Astrocyte (in vitro differentiated cells and primary cell): ENCODE data around the gene PARP9. TPM values are rescaled to one million over a fixed set of nuclear protein-coding genes. Genes with fewer than 3 reads are reported as not detected.
"Not testable (repeated sequence)": the region's sequence is repeated elsewhere in the genome, so short reads cannot be mapped to it uniquely, and the experiment has no call there.

Experiments used
- DNase-seq: peaks from one replicate; pipeline ENCODE4 v3.0.0-alpha.2; 2010; ENCODE audit warnings: low read depth
- FAIRE-seq: peaks from 2 replicates; lab custom pipeline; 2011; peaks lifted over from hg19 to GRCh38; lab: Jason Lieb, UNC
- H2AFZ ChIP-seq: 2 replicates; pipeline ENCODE4 v1.6.0; 2012; ENCODE audit warnings: low read depth, low read length, inconsistent platforms
- H3K27ac ChIP-seq: 2 replicates; pipeline ENCODE4 v1.5.1; 2011; ENCODE audit warnings: low read depth, low read length, inconsistent platforms
- H3K27me3 ChIP-seq: 2 replicates; pipeline ENCODE4 v1.6.0; 2011; ENCODE audit warnings: low read length, inconsistent platforms; ENCODE audit not compliant: insufficient read depth
- H3K36me3 ChIP-seq: 2 replicates; pipeline ENCODE4 v1.5.1; 2011; ENCODE audit warnings: low read length, inconsistent platforms; ENCODE audit not compliant: insufficient read depth
- H3K4me1 ChIP-seq: 2 replicates; pipeline ENCODE4 v1.5.1; 2011; ENCODE audit warnings: low read length, inconsistent platforms; ENCODE audit not compliant: insufficient read depth
- H3K4me2 ChIP-seq: 2 replicates; pipeline ENCODE4 v1.6.0; 2012; ENCODE audit warnings: low read length, inconsistent platforms
- H3K4me3 ChIP-seq: 2 replicates; pipeline ENCODE4 v1.5.1; 2011; ENCODE audit warnings: low read depth, mild to moderate bottlenecking, low read length, inconsistent platforms; ENCODE audit not compliant: insufficient read depth
- H3K79me2 ChIP-seq: 2 replicates; pipeline ENCODE4 v1.6.0; 2012; ENCODE audit warnings: mild to moderate bottlenecking, low read length, inconsistent platforms; ENCODE audit not compliant: insufficient read depth
- H3K9ac ChIP-seq: 2 replicates; pipeline ENCODE4 v1.6.0; 2012; ENCODE audit warnings: mild to moderate bottlenecking, low read length, inconsistent platforms
- H3K9me3 ChIP-seq: 2 replicates; pipeline ENCODE4 v1.5.1; 2012; ENCODE audit warnings: low read depth, mild to moderate bottlenecking, low read length, inconsistent platforms; ENCODE audit not compliant: insufficient read depth
- H4K20me1 ChIP-seq: 2 replicates; pipeline ENCODE4 v1.6.0; 2012; ENCODE audit warnings: low read length, inconsistent platforms; ENCODE audit not compliant: insufficient read depth
- H3K27ac Mint-ChIP-seq: one replicate; pipeline ENCODE4 v1.8.0; 2021; ENCODE audit warnings: mild to moderate bottlenecking, mixed read lengths; ENCODE audit not compliant: unreplicated experiment
- H3K27me3 Mint-ChIP-seq: one replicate; pipeline ENCODE4 v1.8.0; 2021; ENCODE audit warnings: low read depth, mixed read lengths; ENCODE audit not compliant: unreplicated experiment
- H3K36me3 Mint-ChIP-seq: one replicate; pipeline ENCODE4 v1.8.0; 2021; ENCODE audit warnings: low read depth, mixed read lengths; ENCODE audit not compliant: unreplicated experiment
- H3K4me1 Mint-ChIP-seq: one replicate; pipeline ENCODE4 v1.8.0; 2021; ENCODE audit warnings: low read depth, mixed read lengths; ENCODE audit not compliant: unreplicated experiment
- H3K4me3 Mint-ChIP-seq: one replicate; pipeline ENCODE4 v1.8.0; 2021; ENCODE audit warnings: mild to moderate bottlenecking, moderate library complexity, mixed read lengths; ENCODE audit not compliant: unreplicated experiment
- H3K9me3 Mint-ChIP-seq: one replicate; pipeline ENCODE4 v1.8.0; 2021; ENCODE audit warnings: mild to moderate bottlenecking, mixed read lengths; ENCODE audit not compliant: unreplicated experiment
- CTCF ChIP-seq: IDR thresholded peaks from 2 replicates; pipeline ENCODE4 v1.5.1; 2011; ENCODE audit warnings: low read depth, mild to moderate bottlenecking, inconsistent platforms, low read length, moderate library complexity; ENCODE audit not compliant: insufficient read depth
- EZH2 ChIP-seq: IDR thresholded peaks from 2 replicates; pipeline ENCODE4 v1.6.1; 2012; ENCODE audit warnings: mild to moderate bottlenecking, low read length, inconsistent platforms; ENCODE audit not compliant: insufficient read depth
- total RNA-seq: library from RNA; stranded (reverse); gene quantifications from 2 replicates; pipeline ENCODE4 v1.2.1, GENCODE V29; 2021

PARP9 gene
- total RNA-seq, 1 donor from 2014 or later = 74.1 TPM

DNA sequence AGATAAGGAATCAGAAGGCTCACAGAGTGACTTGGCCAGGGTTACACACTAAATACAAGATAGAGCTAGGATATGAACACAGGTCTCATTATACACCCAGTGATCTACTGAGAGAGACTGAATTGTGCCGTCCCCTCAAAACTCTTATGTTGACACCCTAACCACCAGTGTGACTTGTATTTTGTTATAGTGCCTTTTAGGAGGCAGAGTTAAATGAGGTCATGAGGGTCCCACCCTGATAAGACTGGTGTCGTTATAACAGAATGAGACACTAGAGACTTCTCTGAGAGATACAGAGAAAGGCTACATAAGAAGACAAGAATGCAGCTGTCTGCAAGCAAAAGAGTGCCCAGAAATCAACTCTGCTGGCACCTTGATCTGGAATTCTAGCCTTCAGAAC is 62.0 kb downstream of the PARP9 start:
- Mint-ChIP-seq H3K4me3 (no peak overlapping the region), H3K27ac (no peak overlapping the region), H3K27me3 (no peaks in the 10 kb centered on the region), H3K4me1 (peaks cover 44% of the 10 kb centered on the region), H3K36me3 (peaks cover 5% of the 10 kb centered on the region), H3K9me3 (no peaks in the 10 kb centered on the region)
- Histone ChIP-seq H3K4me2 (no peak overlapping the region), H3K9me3 (no peaks in the 10 kb centered on the region), H2AFZ (no peak overlapping the region), H3K27me3 (no peaks in the 10 kb centered on the region), H3K36me3 (no peaks in the 10 kb centered on the region), H3K79me2 (peaks cover 95% of the 10 kb centered on the region), H4K20me1 (peaks cover 96% of the 10 kb centered on the region), H3K27ac (no peak overlapping the region), H3K4me3 (no peak overlapping the region), H3K4me1 (peaks cover 4% of the 10 kb centered on the region), H3K9ac (no peak overlapping the region)
- no peak for TF ChIP-seq EZH2
- no peak for TF ChIP-seq CTCF
- no peak for DNase-seq
- FAIRE-seq = no peak

GRCh38 chr3:122500964-122501363 is 63.1 kb downstream of the PARP9 start:
- H3K27ac Mint-ChIP-seq = peak overlapping the region; percentile 38
- not testable (repeated sequence) for FAIRE-seq, H3K27ac ChIP-seq, H3K4me2 ChIP-seq, DNase-seq, H3K36me3 Mint-ChIP-seq, H2AFZ ChIP-seq, H3K9me3 Mint-ChIP-seq, H3K9me3 ChIP-seq, H3K27me3 Mint-ChIP-seq, H3K9ac ChIP-seq, H3K27me3 ChIP-seq, H3K4me1 ChIP-seq, H3K4me3 ChIP-seq, H3K36me3 ChIP-seq
- peak overlapping the region; percentile 30 for H3K4me3 Mint-ChIP-seq
- H4K20me1 ChIP-seq = peaks cover 98% of the 10 kb centered on the region
- H3K79me2 ChIP-seq = peaks cover 95% of the 10 kb centered on the region
- H3K4me1 Mint-ChIP-seq = peaks cover 50% of the 10 kb centered on the region

DNA sequence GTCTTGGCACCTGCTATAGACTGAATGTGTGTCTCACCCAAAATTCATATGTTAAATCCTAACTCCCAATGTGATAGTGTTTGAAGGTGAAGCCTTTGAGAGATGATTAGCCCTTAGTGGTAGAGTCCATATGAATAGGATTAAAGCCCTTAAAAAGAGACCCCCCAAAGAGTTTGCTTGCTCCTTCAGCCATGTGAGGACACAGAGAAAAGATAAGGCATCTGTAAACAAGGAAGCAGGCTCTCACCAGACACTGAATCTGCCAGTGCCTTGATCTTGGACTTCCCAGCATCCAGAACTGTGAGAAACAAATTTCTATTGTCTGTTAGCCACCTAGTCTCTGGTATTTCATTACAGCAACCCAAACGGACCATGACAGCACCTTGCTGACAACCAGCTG is 65.9 kb downstream of the PARP9 start:
- no peaks in the 10 kb centered on the region for H3K9me3 Mint-ChIP-seq
- Histone ChIP-seq H3K36me3 (peaks cover 11% of the 10 kb centered on the region), H3K4me2 (peak overlapping the region; percentile 14), H3K4me1 (peaks cover 7% of the 10 kb centered on the region), H3K9me3 (no peaks in the 10 kb centered on the region), H3K4me3 (no peak overlapping the region), H3K79me2 (peaks cover 74% of the 10 kb centered on the region), H3K9ac (no peak overlapping the region), H2AFZ (no peak overlapping the region), H4K20me1 (peaks cover 84% of the 10 kb centered on the region), H3K27me3 (no peaks in the 10 kb centered on the region), H3K27ac (no peak overlapping the region)
- FAIRE-seq (no peak), DNase-seq (no peak)
- H3K4me1 Mint-ChIP-seq = peaks cover 62% of the 10 kb centered on the region
- peaks cover 2% of the 10 kb centered on the region for H3K36me3 Mint-ChIP-seq
- TF ChIP-seq CTCF = no peak
- TF ChIP-seq EZH2 = no peak
- no peaks in the 10 kb centered on the region for H3K27me3 Mint-ChIP-seq
- H3K27ac Mint-ChIP-seq = peak overlapping the region; percentile 70
- no peak overlapping the region for H3K4me3 Mint-ChIP-seq
